T-helper 2 cell (primary cell): ENCODE results near the gene TMEM14A.
"Not testable (repeated sequence)": the region's sequence is repeated elsewhere in the genome, so short reads cannot be mapped to it uniquely, and the experiment has no call there.

Experiments used
- DNase-seq, 5 experiments: peaks; one replicate each; pipeline versions ENCODE4 v3.0.0 to v3.0.0-alpha.2; 2012 to 2022

TMEM14A gene

DNA sequence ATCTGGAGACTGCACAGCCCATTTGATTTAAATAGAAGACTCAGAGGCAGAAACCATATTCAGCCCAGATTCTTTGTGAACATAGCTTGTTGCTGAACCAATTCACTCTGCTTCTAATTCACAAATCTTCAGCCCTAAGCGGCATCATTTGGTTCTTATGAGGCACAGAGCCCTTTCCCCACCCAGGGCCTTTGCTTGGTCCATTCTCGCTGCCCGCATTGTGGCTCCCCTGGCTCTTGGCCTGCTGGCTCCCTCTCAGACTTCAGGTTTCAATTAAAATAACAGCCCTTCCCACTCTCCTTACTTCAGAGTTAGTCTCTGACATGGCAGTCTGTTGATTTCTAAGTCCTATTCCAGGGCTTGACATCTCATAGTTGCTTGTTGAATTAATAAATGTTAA lies 9.4 kb upstream of the TMEM14A start:
- no peak for DNase-seq

GRCh38 chr6:52662031-52662430 lies 8.9 kb upstream of the TMEM14A start:
- no peak for DNase-seq

GRCh38 chr6:52663120-52663935 lies 7.6 kb upstream of the TMEM14A start:
- DNase-seq, result peak in 4 of 5 experiments; percentile 23 to 86 (median 44)

- DNase-seq, result no peak
Measured at GRCh38 chr6:52663936-52664185, 7.1 kb upstream of the TMEM14A start.

DNA sequence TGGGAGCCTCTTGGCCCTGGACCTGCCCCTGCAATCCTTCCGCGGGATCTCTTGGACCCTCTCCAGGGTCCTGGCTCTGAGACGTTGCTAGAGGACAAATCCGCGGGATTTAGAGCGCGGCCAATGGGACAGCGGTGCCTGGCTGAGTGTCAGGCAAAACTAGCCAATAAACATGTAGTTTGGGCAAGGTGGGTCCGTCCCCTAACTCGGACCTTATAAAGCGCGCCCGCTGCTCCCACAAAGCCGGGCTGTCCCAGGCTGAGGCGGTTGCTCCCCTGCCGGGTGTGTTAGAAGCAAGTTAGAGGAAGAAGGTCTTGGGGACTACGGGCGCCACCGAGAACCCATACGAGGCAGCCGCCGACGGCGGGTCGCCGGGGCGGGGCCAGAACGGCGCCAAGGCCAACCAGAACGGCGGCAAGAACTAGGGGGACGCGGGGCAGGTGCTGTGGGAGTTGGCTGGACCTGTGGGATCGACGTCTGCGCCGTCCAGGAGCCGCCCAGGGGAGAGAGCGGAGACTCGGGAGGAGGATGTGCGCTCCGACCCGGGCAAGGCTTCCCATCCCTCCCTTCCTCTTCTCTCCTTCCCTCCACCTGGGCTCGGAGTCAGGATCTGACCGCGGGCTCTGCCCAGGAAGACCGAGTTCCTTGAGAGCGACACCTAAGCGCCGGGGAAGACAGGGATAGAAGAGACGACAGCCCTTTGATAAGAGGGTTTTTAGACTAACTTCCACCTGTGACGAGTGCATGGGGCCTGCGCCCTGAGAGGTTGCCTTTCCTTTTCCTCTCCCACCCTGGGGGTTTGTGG lies 6.5 kb upstream of the TMEM14A start:
- DNase-seq, result peak; percentile 8 to 93 (median 44)

DNA sequence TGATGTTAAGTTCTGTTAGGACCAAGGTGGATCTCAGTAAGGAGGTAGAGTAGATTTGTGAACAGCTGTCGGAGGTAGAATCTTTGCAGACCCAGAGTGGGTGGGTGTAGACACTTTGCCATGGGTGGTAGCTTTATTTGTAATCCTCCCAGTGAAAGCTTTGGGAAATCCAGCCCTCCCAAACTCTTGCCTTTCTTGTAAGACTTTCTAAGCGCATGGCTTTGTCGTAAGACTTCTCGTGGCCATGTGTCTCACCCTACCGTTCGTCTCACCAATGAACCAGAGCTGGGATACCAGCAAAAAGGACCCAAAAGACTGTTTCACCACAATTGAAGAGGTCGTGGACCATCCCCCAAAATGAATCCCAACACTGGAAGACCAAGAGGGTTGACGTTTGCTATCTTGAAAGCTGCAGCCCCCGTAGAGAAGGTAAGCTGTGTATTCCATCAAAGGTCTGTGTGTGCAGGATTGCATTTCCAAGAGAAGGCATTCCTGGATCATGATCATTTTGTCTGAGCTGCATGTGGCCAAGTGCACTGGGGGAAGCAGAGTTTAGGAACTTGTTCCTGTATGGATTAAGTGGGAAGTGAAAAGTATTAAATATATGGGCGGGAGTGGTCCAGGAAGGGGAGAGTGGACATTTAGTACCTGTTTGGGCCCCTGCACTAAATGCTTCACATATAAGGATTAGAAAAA lies 5.8 kb upstream of the TMEM14A start:
- DNase-seq, result no peak

GRCh38 chr6:52666071-52666470 lies 4.8 kb upstream of the TMEM14A start:
- DNase-seq, result no peak

- no peak for DNase-seq
Measured at GRCh38 chr6:52666523-52666922, 4.4 kb upstream of the TMEM14A start.

DNA sequence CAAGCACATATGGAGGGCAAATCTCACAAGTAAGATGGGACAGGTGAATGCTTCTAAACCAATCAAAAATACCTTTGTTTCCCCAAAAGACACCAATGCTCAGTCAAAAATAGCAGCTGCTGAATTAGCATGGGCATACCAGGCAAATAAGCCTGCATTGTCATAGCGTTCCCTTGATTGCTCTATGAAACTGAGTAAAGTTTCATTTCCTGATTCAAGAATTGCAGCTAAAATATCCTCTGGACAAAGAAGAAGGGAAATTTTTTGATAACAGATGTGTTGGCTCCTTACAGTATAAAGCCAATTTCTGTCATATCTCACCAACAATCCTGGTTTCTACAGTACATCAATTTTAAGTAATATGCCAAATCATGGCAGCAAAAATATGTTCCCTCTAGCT lies 3.3 kb upstream of the TMEM14A start:
- DNase-seq, result no peak

DNA sequence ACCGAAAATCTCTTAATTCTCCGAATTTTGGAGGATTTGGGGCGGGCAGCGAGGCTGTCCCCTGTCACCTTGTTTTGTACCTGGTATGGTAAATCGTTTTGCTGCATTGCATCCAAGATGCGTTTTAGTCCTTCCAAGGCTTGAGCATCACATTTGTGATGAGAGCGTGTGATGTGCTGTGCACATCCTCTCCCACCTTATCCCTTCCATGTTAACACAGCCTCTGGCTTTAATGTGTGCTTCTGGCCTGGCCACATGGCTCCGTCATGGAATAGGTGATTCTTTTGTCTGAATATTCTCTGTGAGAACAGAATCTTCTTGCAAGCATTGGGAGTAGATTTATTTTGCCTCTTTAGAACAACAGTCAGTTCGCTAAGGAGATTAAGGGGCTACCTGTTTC lies 763 bp downstream of the TMEM14A start:
- no peak for DNase-seq

GRCh38 chr6:52672412-52673025 lies 1.6 kb downstream of the TMEM14A start:
- no peak for DNase-seq

DNA sequence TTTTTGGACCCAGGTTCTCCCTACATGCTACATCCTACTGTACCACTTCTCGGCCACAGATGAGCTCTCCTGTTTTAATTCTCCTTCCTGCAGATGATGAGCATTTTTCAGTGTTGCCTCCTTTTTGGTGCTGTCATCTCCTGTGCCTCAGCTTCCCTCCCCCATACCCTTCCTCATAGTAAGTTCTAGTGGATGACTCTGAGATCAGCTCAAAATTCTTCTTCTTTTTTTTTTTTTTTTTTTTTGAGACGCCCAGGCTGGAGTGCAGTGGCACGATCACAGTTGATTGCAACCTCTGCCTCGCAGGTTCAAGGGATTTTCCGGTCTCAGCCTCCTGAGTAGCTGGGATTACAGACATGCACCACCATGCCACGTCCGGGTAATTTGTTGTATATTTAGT lies 3.8 kb downstream of the TMEM14A start:
- DNase-seq, result no peak

DNA sequence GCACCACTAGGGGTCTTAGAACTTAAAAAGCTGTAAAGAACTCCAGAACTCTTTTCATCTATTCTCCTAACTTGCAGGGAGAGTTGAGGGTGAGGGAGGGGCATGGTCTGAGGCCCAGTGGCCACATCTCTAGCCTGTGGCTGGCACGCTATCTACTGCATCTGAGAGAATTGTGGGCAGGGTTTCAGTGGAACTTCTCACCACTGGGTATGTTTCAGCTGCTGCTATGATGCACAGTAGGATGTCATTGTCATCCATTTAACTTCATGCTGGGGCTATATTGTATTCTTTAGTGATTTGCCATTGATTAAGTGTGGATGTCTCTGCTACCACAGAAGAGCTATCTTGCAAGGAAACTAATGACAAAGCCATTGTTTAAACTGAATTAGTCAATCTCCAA lies 4.5 kb downstream of the TMEM14A start:
- peak in 1 of 5 experiments; percentile 72 for DNase-seq

- DNase-seq, result not testable (repeated sequence)
Measured at GRCh38 chr6:52676631-52677030, 5.7 kb downstream of the TMEM14A start.

DNA sequence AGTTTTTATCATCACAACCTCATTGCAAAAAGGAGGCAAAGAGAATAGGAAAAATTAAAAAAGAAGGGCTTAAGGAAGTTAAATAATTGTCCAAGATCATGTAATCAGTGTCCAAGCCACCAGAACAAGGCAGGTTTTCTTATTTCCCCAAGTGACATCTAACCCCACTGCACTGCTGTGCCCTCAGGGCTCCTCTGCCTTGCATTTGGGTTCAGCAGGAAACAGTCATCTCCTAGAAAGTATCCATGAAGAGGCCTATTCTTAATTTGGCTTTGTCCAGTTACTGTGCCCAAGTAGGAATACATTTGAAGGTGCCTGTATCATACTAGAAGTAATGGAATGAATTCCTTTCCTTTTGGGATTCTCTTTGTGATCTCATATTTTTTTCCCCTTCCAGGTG lies 10.5 kb downstream of the TMEM14A start:
- no peak for DNase-seq

GRCh38 chr6:52686878-52687699 lies 16.2 kb downstream of the TMEM14A start:
- no peak for DNase-seq

DNA sequence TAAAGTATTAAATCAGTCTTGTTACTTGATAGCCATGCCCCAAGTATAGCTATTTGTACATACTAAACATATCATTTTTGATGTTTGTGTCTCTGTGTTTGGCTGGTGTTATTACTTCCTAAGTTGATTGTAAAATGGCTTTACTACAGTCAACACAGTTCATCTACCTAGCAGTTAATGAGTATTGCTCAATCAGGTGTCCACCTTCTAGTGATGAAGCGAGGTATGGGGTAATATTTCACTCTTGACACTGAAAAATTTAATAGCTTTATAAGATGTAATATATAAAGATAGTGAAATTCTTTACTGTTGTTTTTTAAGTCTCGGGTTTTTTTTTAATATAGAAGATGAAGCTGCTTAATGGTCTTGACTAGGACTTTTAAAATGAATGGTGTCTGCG lies 18.9 kb downstream of the TMEM14A start:
- DNase-seq, result no peak

DNA sequence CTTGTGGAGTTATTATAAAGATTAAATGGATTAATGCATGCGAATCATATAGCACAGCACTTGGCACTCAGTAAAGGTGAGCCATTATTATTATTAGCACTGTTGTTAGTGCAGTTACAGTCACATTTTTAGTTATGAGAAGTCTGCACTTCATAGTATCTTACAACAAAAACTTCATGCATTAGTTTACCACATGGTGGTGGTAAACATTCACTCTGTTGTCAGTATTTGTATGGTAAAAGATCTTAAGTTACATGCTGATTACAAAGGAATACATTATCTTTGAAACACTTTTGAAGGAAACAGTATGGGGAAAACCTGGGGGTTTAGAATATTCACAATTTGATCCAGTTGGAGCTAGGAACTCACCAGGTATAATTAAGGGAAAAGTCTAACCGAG lies 20.8 kb downstream of the TMEM14A start:
- no peak for DNase-seq

DNA sequence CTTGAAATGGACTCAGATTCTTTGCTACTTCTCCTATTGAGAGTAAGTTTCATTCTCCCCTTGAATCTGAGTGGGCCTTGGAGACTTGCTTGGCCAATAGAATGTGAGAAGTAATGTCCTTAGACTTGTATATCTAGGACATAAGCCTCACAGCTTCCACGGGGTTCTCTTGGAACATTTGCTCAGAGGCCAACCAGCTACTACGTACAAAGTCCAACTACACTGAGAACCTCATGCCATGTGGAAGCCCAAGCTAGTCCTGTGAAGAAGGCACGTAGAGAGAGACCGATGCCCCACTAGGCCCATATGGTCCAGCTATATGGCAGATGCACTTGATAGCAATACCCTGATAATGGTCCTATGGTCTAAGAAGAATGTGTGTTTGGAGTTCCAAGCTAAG lies 22.9 kb downstream of the TMEM14A start:
- no peak for DNase-seq

DNA sequence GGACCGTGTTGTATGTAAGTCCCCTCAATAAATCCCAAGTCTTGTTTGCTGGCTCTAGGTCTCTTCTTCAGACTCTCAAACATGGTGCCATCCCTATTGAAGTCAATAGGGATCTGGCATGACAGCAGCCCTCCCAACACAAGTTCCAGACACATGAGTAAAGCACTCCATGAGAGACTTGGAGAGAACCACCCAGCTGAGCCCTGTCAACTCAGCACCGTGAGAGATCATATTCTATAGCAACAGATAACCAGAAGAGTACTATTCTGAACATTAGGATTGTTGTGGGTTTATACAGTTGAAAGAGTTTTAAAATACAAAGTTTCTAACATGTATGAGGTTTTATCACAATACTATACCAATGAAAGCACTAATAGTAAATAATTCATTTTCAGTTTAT lies 23.5 kb downstream of the TMEM14A start:
- DNase-seq, result no peak

DNA sequence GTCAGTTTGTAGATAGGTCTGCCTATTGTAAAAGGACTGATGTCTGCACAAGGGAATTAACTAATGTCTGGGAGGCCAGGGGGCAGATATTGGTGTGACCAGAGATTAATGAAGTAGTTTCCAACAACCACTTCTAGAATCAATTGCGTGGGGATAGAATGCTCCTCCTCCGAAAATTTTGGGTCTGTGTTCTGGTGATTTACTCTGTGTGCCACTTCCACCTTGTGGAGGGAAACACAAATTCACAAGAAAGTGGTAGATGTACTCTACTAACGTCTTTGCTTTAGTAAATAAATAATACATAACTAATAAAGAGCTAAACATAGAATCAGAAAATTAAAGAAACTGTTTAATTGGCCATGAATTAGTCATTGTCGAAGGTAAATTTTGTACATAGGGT lies 25.5 kb downstream of the TMEM14A start:
- DNase-seq, result no peak

- no peak for DNase-seq
Measured at GRCh38 chr6:52697903-52698302, 27.0 kb downstream of the TMEM14A start.
